ENCODE data around the gene KLHL35.

KLHL35 gene, protein sequence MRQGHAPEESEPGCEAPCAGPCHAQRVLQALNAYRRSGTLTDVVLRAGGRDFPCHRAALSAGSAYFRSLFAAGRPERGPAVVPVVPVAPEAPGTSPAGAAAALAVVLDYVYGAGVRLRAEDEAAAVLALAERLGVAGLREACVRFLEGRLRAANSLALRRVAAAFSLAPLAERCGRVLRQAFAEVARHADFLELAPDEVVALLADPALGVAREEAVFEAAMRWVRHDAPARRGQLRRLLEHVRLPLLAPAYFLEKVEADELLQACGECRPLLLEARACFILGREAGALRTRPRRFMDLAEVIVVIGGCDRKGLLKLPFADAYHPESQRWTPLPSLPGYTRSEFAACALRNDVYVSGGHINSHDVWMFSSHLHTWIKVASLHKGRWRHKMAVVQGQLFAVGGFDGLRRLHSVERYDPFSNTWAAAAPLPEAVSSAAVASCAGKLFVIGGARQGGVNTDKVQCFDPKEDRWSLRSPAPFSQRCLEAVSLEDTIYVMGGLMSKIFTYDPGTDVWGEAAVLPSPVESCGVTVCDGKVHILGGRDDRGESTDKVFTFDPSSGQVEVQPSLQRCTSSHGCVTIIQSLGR

DNA sequence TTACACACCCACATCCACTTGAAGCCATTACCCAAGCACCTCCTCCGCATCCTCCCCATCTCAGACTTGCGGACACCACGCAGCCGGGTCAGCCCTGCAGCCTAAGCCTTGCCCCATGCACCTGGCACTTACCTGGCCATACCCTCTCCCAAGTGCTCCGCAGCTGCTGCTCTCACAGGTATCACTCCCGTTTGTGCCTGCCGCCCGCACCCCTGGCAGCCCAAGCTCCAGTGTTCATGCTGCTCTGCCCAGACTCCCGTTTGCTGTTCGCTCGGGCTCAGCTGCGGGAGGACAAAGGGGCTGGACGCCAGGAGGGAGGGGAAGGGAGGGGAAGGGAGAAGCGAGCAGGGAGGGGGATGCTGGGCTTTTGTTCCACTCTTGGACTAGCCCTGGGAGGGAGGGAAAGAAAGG is at the start of gene KLHL35:
Gene KLHL35, minus strand, starts transcription at position 293 of the 411 bp plus-strand sequence. CDS start 2,574 bp downstream, outside the sequence.
- DNase-seq, result no peak

DNA sequence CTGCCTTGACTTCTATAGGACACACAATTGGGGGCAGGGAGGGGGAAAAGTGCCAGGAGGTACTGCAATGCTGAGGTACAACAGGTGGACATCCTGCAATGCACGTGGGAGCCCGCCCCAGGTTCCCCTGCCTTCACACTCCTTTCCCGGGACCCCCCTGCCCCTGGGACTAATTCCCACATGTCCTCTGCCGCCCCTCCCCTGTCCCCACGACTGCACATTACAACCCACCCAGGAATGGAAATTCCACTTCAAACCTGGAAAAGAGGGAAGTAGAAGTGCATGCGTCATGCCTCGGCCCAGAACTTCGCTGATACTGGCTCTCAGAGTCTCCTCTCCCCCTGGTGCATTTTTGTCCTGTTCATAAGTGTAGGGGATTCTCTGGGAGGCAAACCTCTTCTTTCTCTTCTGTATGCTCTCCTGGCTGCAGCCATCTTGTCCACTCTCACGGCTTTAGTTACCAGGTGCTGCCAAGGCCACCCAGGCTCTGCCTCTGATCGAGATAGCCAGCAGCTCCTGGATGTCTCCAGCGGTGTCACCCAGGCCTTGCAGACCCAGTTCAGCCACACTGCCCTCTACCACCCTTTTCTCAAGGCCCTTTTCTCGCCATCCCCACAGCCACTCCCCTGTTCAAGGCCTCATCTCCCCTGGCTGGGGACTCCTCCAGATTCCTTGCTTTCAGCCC is 49.1 kb upstream of the KLHL35 start:
- DNase-seq, result no peak

- no peak for DNase-seq
Observed at GRCh38 chr11:75481223-75481921, 48.4 kb upstream of the KLHL35 start.

DNA sequence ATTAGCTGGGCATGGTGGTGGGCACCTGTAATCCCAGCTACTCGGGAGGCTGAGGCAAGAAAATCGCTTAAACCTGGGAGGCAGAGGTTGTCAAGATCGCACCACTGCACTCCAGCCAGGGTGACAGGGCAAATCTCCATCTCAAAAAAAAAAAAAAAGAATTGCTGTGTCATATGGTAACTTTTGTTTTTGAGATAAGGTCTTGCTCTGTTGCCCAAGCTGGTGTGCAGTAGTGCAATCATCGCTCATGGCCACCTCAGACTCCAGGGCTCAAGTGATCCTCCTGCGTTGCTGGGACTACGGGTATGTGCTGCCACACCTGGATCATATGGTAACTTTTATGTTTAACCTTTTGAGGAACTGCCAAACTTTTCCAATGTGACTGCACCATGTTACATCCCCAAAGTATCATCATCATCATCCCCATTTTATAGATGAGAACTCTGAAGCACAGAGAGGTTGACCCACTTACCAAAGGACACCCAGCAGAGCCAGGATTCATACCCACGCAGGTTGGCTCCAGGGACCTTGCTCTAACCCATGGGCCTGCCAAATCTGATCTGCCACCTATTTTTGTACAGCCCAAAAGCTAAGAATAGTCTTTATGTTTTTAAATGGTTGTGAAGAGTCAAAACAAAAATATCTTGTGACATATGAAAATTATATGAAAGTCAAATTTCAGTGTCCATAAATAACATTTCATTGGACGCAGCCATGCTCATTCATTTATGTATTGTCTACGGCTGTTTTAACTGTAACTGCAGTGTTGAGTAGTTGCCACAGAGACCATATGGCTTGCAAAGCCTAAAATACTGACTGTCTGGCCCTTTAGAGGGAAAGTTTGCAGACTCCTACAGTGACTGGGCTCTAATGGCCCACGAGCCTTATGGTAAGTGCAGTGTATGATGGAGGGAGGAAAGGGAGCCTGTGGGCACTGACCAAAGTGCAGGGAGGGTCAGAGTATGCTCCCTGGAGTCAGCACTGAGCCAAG is 47.5 kb upstream of the KLHL35 start:
- no peak for DNase-seq

- no peak for DNase-seq
Observed at GRCh38 chr11:75479597-75480145, 46.7 kb upstream of the KLHL35 start.

DNA sequence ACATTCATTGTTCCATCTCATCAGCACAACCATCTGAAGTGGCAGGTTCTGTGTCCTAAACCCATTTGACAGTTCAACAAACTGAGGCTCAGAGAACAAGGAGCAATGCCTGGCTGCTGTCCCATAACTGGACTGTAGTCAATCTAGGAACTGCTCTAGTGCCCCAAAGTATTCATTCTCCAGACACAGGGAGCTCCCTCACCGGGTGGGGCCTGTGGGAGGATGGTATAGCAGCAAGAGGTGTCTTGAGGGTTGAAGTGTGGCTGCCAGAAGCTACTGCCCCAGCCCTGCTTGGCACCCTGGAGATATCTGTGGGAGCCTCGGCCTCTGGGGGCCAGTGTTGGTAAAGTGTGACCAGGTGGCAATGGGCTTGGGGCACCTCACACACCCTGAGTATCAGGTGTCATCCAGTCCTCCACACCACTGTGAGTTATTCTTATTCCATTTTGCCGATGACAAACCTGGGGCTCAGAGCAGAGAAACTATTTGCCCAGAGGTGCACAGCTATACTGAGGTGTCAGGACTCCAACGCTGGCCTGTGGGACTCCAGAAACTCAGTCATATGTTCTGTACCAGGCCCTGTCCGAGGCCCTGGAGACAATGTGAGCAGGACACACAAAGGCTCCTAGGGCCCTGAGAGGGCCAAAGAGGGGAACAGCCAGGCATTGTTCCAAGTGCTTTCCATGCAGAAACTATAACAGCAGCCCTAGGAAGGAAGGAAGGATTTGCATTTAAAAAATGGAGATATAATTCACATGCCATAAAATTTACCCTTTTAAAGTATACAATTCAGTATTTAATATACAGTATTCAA is 46.0 kb upstream of the KLHL35 start:
- no peak for DNase-seq

GRCh38 chr11:75477614-75477935 is 44.6 kb upstream of the KLHL35 start:
- DNase-seq, result no peak

DNA sequence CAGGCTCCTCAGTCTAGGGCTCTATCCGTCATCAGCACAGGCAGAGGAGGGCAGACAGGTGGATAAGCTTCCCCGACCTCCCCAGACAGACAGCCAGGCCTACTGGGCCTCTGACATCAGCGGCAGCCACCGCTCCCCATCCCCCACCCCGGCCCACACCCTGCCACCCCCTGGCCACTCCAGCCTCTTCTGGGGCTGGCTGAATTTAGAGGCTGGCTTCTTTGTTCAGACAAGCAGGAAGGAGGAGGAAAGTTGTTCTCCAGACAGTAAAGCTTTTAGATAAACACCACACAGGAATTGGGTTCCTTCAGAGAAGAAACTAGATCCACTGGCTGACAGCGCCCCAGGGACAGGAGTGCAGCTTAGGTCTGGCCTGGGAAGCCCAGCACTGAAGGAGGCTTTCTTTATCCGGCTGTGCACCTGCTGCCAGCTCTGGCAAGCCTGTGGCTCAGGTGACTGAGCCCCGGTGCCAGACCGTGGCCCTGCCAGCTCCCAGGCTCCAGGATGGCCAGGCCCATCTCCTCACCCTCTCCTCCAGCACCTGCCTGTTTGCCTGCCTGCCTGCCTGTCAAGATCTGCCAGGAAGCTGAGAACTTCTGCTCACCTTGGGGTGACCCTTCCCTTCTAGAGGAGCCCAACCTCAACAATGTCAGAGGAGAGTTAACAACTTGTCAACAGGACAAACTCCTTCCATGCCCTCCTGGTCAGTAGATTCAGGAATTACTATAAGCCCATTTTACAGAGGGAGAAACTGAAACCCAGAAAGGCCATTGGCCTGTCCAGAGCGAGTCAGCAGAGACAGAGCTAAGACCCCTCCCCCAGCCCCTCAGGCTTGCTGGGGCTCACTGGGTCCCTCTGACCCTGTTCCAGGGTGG is 44.0 kb upstream of the KLHL35 start:
- DNase-seq, result no peak

GRCh38 chr11:75475767-75476650 is 43.0 kb upstream of the KLHL35 start:
- DNase-seq, result peak; percentile 15

DNA sequence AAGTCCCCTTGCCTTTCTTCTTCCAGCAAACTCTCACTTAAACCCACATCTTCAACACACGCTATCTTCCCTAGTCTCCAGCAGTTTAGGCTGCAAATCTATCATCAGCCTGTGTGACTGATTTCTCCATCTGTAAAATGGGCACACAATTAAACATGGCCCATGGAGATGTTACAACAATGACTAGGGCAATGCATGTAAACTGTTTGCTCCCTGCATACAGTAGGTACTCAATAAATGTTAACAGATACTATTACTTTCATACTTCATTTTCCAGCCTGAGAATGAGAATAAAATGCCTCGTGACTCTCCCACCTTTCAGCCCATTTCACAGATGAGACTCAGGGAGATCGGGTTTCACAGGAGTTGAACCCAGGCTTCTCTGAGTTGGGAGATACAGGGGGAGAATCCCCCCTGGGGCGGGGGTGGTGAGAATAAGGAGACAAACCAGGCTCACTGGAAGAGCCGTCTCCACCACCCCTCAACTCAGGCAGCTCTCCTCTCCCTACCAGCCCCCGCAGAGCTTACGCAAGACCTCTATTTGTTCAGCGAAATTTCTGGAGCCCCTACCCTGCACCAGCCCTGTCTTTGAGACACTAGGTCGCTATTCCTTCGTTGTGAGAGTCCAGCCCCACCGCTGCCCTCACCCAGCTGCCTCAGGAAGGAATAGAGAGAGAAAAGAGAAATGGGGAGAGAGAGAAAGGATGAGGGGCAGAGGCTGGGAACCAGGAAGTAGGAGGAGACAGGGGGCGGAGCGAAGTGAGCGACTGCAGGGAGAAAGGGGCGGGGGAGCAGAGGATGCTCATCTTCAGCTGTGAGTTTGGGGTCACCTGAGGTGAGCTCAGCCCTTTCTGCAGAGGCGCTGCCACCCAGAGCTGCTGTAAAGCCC is 42.1 kb upstream of the KLHL35 start:
- DNase-seq, result peak; percentile 63

DNA sequence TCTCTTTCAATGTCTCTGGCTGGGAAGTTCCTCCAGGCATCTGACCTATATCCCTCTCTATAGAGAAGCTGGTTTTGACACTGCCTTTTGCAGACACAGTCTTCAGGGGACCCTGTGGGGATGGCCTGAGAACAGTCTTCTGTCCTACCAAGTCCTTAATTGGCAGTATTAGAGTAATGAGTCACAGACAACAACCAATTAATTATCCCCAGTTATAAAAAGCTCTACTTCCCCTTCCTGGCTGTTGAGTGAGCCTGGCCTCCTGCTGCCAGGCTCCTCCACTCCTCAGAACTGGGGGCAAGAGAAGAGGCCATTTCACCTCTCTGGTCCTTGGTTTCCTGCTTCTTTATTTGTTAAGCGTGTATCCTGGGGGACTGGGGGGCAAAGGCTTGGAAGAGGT is 41.2 kb upstream of the KLHL35 start:
- DNase-seq, result no peak

- no peak for DNase-seq
Observed at GRCh38 chr11:75473684-75474083, 40.7 kb upstream of the KLHL35 start.

DNA sequence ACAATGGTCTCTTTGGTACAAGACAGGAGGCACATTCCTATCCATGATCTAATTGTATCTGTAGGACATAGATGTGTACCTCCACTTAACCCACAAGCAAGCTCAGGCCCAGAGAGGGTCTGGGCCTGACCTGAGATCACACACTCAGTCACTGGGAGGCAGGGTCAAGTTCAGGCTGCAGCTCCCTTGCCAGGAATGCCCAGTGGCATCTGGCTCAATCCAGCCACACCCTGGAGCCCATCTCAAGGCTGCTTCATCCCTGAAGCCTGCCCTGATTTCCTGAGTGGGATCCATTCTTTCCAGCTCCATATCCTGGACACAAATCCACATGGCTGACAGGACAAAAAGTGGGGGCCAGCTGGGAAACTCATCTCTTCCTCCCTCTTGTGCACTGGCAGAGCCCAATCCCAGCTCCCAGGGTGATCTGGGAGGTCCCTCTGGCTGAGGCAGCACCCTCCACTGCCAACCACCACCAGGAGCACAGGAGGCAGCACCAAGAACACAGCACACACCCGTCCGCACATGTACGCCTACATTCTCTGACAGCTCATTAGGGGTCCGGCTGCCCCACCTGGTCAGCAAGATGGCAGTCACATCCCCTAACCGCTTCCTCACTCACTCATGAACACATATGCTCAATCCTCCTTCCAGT is 39.2 kb upstream of the KLHL35 start:
- no peak for DNase-seq

- no peak for DNase-seq
Observed at GRCh38 chr11:75471176-75471973, 38.4 kb upstream of the KLHL35 start.

- no peak for DNase-seq
Observed at GRCh38 chr11:75470476-75471080, 37.6 kb upstream of the KLHL35 start.
